H1 (cell line): ENCODE results near the gene SMO. TPM values are rescaled to one million over a fixed set of nuclear protein-coding genes. Genes with fewer than 3 reads are reported as not detected.

Experiments used
- BRCA1 ChIP-seq: IDR thresholded peaks from 2 replicates; pipeline ENCODE4 v1.6.1; 2012; ENCODE audit warnings: low read depth, low read length, improper control_type of control experiment
- CBX5 ChIP-seq: fragments of 300-800, 300-1000 bp; sonication (generic); IDR thresholded peaks from 2 replicates; pipeline ENCODE4 v1.7.1; 2016; ENCODE audit warnings: antibody characterized with exemption, low read length, low read depth
- PHF8 ChIP-seq: fragments of 200-600 bp; sonication (generic); conservative IDR thresholded peaks from 2 replicates; pipeline ENCODE4 v1.7.1; 2012; ENCODE audit warnings: low read depth, mild to moderate bottlenecking, inconsistent platforms, low read length, moderate library complexity
- RNF2 ChIP-seq: fragments of 200-900, 300-1000 bp; sonication (generic); IDR thresholded peaks from 2 replicates; pipeline ENCODE4 v1.7.1; 2016; ENCODE audit warnings: borderline replicate concordance, low read depth, mild to moderate bottlenecking, antibody characterized with exemption, low read length; ENCODE audit not compliant: poor library complexity, severe bottlenecking; ENCODE audit errors: missing control alignments
- TAF1 ChIP-seq: IDR thresholded peaks from 2 replicates; pipeline ENCODE4 v1.6.1; 2011; ENCODE audit warnings: mild to moderate bottlenecking, low read depth, low read length
- polyA plus RNA-seq, 7 experiments: library from polyadenylated mRNA; depleted of rRNA in 3 of 7; stranded (reverse) in 5 of 7; unstranded in 2 of 7; fragments of >200 nt in 5 of 7; fragments of 200-250 nt in 2 of 7; gene quantifications; 1 replicate in 5 of 7; 2 replicates in 1 of 7; 4 replicates in 1 of 7; pipeline versions ENCODE4 v1.2.1 to v1.2.3, GENCODE V29; 2011 to 2013; ENCODE audit warnings: missing spikeins in 2 of 7, mixed read lengths in 2 of 7
- total RNA-seq: library from RNA; stranded (reverse); fragmentation: NEBNext Ultra II Directional; extraction: Animal tissue kit (Norgen Biotek cat#: 25700); gene quantifications from 2 replicates; pipeline ENCODE4 v1.2.1, GENCODE V29; 2021
- TF ChIP-seq, protein P1 (sequence below): fragments of 300-600 bp; sonication (generic); IDR thresholded peaks from 2 replicates; pipeline ENCODE4 v1.7.1; 2012; ENCODE audit warnings: low read length, moderate library complexity, mild to moderate bottlenecking, inconsistent platforms; ENCODE audit not compliant: insufficient replicate concordance

The SMO gene
- total and polyA plus RNA-seq, 2 of the 8 experiments (the other 6 are each of a cell fraction or from before 2014, with no cell fraction given) = 64.5 to 67.6 TPM

- TF ChIP-seq, protein P1, sequence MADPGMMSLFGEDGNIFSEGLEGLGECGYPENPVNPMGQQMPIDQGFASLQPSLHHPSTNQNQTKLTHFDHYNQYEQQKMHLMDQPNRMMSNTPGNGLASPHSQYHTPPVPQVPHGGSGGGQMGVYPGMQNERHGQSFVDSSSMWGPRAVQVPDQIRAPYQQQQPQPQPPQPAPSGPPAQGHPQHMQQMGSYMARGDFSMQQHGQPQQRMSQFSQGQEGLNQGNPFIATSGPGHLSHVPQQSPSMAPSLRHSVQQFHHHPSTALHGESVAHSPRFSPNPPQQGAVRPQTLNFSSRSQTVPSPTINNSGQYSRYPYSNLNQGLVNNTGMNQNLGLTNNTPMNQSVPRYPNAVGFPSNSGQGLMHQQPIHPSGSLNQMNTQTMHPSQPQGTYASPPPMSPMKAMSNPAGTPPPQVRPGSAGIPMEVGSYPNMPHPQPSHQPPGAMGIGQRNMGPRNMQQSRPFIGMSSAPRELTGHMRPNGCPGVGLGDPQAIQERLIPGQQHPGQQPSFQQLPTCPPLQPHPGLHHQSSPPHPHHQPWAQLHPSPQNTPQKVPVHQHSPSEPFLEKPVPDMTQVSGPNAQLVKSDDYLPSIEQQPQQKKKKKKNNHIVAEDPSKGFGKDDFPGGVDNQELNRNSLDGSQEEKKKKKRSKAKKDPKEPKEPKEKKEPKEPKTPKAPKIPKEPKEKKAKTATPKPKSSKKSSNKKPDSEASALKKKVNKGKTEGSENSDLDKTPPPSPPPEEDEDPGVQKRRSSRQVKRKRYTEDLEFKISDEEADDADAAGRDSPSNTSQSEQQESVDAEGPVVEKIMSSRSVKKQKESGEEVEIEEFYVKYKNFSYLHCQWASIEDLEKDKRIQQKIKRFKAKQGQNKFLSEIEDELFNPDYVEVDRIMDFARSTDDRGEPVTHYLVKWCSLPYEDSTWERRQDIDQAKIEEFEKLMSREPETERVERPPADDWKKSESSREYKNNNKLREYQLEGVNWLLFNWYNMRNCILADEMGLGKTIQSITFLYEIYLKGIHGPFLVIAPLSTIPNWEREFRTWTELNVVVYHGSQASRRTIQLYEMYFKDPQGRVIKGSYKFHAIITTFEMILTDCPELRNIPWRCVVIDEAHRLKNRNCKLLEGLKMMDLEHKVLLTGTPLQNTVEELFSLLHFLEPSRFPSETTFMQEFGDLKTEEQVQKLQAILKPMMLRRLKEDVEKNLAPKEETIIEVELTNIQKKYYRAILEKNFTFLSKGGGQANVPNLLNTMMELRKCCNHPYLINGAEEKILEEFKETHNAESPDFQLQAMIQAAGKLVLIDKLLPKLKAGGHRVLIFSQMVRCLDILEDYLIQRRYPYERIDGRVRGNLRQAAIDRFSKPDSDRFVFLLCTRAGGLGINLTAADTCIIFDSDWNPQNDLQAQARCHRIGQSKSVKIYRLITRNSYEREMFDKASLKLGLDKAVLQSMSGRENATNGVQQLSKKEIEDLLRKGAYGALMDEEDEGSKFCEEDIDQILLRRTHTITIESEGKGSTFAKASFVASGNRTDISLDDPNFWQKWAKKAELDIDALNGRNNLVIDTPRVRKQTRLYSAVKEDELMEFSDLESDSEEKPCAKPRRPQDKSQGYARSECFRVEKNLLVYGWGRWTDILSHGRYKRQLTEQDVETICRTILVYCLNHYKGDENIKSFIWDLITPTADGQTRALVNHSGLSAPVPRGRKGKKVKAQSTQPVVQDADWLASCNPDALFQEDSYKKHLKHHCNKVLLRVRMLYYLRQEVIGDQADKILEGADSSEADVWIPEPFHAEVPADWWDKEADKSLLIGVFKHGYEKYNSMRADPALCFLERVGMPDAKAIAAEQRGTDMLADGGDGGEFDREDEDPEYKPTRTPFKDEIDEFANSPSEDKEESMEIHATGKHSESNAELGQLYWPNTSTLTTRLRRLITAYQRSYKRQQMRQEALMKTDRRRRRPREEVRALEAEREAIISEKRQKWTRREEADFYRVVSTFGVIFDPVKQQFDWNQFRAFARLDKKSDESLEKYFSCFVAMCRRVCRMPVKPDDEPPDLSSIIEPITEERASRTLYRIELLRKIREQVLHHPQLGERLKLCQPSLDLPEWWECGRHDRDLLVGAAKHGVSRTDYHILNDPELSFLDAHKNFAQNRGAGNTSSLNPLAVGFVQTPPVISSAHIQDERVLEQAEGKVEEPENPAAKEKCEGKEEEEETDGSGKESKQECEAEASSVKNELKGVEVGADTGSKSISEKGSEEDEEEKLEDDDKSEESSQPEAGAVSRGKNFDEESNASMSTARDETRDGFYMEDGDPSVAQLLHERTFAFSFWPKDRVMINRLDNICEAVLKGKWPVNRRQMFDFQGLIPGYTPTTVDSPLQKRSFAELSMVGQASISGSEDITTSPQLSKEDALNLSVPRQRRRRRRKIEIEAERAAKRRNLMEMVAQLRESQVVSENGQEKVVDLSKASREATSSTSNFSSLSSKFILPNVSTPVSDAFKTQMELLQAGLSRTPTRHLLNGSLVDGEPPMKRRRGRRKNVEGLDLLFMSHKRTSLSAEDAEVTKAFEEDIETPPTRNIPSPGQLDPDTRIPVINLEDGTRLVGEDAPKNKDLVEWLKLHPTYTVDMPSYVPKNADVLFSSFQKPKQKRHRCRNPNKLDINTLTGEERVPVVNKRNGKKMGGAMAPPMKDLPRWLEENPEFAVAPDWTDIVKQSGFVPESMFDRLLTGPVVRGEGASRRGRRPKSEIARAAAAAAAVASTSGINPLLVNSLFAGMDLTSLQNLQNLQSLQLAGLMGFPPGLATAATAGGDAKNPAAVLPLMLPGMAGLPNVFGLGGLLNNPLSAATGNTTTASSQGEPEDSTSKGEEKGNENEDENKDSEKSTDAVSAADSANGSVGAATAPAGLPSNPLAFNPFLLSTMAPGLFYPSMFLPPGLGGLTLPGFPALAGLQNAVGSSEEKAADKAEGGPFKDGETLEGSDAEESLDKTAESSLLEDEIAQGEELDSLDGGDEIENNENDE = no peak
- no peak for TF ChIP-seq BRCA1
- no peak for TF ChIP-seq RNF2
- TF ChIP-seq CBX5 = no peak
- no peak for TF ChIP-seq PHF8
- TF ChIP-seq TAF1 = no peak
- TF ChIP-seq, all 59 proteins: peak for 0
These were observed 14.8 kb downstream of the SMO start (continued) for GRCh38 chr7:129203050-129203741.
